Measurements from ENCODE around the gene ARHGAP10.
"Not testable (repeated sequence)": the region's sequence is repeated elsewhere in the genome, so short reads cannot be mapped to it uniquely, and the experiment has no call there.

Gene ARHGAP10

GRCh38 chr4:147793569-147794313, 61.9 kb downstream of the ARHGAP10 start:
- DNase-seq (ENCODE audit: low read depth): no peak

GRCh38 chr4:147794314-147794680, 62.4 kb downstream of the ARHGAP10 start:
- no peak for DNase-seq (ENCODE audit: low read depth)

DNA sequence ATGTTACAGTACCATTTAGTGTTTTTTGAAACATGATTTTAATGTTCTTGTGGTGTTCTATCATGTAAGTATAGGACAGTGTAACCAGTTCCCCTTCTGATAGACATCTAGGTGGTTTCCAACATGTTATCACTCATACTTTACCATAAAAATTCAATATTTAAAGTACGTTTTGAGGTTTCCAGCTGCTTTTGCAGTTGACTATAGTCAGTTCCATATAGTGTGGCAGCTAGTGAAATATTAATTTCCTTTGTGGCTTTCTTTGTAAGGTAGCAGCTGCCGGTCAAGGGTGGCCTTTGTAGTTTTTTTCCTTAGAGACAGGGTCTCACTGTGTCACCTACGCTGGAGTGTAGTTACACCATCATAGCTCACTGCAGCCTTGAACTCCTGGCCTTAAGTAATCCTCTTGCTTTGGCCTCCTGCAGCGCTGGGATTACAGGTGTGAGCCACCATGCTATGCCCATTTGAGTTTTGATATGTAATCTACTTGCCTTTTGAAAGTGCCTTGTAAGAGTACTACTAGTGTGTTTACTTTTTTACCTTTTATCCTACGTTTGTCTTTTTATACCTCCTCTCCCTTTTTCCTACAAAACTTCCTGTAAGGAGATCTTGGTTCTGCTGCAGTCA, 63.0 kb downstream of the ARHGAP10 start:
- no peak for DNase-seq (ENCODE audit: low read depth)

- not testable (repeated sequence) for DNase-seq (ENCODE audit: low read depth)
Observed at GRCh38 chr4:147799057-147799456, 67.2 kb downstream of the ARHGAP10 start.

- peak; percentile 15 for DNase-seq (ENCODE audit: low read depth)
Observed at GRCh38 chr4:147799986-147800555, 68.2 kb downstream of the ARHGAP10 start.

DNA sequence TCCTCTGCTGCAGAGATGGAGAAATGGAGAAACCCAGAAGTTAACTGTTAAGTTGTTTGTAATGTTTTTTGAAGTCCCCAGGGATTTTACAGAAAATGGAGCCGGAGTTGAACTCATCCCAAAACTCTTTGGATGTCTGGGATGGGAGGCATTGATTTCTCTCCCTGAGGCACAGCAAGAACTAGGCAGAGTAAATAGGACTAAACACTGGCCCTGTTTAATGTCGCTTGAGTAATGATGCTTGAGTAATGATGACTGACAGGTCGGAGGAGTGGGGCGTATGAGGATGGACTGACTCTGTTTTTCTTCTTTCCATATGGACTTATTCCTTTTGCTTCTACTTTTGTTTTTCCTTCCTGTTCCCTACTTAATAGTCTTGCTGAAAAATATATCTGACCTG, 69.9 kb downstream of the ARHGAP10 start:
- no peak for DNase-seq (ENCODE audit: low read depth)

DNA sequence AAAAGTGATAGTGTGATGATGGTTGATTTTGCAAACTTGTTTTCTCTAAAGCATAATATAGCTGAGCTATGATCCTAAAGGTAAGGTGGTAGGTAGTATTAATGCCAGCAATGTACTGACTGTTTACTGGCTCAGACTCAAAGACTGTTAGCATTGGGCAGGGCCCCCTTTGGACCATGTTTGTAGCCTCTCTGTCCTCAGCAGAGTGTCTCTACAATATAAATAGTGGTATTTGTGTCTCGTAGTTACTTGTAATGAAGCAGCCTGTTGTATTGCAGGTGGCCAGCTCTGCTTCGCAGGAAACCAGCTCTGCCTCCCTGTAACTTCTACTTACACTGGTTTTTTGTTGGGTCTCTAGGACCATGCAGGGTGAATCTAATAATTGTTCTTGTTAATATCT, 70.5 kb downstream of the ARHGAP10 start:
- DNase-seq (ENCODE audit: low read depth): no peak

DNA sequence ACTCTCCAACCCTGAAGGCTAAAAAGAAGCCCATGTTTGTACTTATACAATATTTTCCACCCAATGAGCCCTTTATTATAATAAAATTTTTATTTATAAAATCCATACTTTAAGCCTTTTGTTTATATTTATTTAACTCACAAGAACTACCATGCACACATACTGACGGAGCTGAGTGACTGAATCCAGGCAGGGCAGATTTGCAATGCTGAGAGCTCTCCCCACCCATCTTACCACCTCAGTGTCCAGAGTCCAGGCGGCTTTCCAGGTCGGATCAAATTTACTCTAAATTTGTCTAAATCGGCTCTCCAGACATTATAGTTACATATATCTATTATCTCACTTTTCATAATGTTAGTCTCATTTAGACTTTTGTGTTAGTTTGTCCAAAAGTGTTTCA, 74.1 kb downstream of the ARHGAP10 start:
- no peak for DNase-seq (ENCODE audit: low read depth)

GRCh38 chr4:147808447-147808846, 76.6 kb downstream of the ARHGAP10 start:
- DNase-seq (ENCODE audit: low read depth): no peak

DNA sequence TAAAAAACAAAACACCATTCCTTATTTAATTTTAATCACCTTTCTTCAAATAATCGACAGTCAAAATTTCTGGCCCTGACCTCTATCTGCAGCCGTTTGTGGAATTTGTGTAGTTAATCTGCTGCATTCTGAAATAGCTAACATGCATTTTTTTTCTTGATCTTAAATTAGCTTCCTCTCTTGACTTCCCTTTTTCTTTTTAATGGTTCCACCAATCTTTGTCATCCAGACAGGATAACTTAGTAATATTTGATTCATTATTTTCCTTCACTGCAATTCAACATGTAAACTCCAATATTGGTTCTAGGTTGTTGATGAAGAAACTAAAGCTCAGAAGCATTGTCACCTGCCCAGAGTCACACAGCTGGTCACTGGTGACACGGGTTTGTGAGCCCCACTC, 77.3 kb downstream of the ARHGAP10 start:
- DNase-seq (ENCODE audit: low read depth): no peak

GRCh38 chr4:147811878-147812277, 80.0 kb downstream of the ARHGAP10 start:
- no peak for DNase-seq (ENCODE audit: low read depth)

DNA sequence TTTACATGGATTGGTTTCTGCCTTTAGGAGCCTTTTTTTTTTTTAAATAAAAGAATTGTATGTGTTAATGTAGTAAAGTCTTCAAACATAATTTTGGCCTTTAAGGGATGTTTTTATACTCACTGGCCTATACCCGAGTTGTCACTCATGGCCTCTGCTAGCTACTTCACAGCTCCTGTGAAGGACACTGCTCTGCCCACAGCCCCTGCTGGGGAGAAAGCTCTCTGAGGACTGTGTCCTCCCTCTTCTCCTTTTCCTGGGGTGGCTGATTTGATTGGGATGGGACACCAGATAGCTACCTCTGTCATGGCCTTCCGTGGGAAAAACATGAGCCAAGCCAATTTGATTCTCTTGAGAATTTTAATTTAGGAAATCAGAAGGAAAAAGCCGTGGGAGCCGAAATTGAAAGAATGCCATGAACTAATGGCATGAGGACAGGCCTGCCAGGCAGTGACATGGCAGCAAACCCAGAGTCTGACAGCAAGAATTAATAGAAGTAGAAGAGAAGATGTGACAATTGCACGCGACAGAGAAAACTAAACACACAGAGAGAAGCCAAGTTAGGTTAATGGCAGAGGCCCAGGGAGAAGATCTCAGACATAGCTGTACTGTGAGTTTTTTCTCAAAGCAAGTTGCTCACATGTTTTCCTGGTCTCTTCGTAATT, 81.4 kb downstream of the ARHGAP10 start:
- DNase-seq (ENCODE audit: low read depth): no peak

DNA sequence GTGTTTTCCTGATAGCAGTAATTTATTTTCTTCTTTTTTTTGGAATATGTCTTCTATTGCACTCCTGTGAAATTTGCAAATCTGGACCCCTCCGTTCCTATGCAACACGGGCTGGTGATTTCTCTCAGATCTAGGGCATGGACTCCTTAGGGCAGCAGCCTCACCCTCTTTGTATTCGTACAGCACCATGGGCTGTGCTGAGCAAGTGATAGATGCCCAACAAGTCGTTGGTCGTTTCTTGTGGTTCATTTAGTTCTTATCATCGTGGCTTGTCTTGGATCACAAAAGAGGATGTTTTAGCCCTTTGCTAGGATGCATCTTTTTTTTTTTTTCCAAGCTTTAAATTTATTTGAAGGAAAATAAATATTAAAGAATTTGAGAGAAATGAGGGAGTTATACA, 82.1 kb downstream of the ARHGAP10 start:
- DNase-seq (ENCODE audit: low read depth): no peak

DNA sequence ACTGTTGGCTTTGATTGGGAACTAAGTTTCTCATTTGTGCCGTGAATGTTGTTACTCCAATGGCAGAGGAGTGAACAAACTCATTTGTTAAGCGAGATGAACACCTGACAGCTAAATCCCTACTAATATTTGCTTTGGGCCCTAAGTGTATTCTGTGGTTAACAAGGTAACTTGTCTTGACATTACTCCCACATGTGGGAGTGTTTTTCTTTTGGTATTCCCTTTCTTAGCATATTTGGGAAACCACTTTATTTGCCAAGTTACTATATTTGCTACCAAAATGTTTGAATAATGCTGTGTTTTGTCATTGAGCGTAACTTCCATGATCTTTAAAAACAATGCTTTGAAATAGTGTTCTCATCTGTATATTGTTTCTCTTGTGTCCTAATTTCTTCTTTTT, 82.5 kb downstream of the ARHGAP10 start:
- DNase-seq (ENCODE audit: low read depth): no peak

DNA sequence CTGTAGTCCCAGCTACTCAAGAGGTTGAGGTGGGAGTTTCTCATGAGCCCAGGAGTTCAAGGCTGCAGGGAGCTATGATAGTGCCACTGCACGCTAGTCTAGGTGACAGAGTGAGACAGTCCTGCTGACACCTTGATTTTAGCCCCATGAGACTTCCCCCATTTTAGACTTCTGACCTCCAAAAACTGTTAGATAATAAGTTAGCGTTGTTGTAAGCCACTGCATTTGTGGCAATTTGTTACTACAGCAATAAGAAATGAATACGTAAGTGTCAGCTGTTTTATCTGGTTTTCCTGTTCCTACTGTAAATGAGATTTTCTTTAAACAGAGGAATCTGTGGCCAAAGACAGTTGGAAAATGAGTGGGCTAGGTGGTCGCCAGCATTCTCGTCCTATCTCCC, 83.9 kb downstream of the ARHGAP10 start:
- DNase-seq (ENCODE audit: low read depth): no peak

DNA sequence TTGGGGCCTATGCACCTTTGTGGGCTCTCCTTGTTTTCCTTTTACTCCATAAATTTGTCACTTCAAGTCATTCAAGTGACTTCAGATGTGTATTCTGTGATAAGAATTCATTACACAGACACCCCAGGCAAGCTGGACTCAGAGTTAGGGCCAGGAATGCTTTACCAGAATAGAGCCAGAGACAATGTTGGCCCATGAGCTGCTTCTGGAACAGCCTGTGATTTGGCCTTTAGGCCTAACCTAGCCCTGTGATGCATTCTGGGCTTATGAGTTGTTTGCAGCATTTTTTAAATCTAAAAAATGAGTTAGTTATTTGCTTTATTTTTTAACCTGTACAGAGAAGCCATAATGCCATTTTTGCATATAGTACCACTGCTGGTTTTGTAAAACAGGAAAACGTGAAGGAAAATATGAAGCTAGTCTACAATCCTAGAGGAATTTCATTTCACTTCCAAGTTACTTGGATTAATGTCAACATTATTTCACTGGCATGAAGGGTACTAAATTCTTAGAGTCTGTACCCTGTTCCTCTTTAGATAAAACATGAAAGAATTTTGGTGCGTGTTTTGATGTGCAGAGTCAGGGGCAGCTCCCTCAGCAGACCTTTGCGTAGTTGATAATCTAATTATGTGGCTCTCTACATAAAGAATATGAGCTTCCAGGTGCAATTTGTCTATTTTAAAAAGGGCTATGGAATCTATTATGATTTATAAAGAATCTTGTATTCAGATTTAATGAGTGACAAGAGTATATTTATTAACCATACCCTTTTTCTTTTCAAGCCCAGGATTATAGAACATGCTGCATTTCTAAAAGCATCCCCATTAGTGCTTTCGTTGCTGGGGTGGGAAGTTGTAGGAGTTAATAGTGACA, 84.7 kb downstream of the ARHGAP10 start:
- no peak for DNase-seq (ENCODE audit: low read depth)

- no peak for DNase-seq (ENCODE audit: low read depth)
Observed at GRCh38 chr4:147820975-147821374, 89.1 kb downstream of the ARHGAP10 start.

- no peak for DNase-seq (ENCODE audit: low read depth)
Observed at GRCh38 chr4:147821555-147821954, 89.7 kb downstream of the ARHGAP10 start.

DNA sequence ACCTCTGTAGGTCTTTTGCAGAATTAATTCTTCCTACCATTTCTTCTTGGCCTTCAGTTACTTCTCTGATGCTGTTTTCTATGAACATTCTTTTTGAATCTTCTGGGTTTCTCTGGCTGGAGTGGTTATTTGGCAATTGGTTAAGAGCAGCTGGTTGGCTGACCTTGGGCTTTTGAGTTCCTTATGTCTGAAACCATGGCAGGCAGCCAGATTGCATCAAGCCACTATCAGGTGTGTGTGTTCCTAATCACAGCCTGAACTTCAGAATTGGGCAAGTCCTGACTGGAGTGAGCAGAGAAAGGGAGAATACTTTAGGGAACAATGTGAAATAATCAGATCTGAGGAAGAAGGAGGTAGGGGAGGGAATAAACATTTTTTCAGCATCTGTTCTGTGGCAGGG, 90.2 kb downstream of the ARHGAP10 start:
- DNase-seq (ENCODE audit: low read depth): no peak

GRCh38 chr4:147823130-147823529, 91.2 kb downstream of the ARHGAP10 start:
- no peak for DNase-seq (ENCODE audit: low read depth)

DNA sequence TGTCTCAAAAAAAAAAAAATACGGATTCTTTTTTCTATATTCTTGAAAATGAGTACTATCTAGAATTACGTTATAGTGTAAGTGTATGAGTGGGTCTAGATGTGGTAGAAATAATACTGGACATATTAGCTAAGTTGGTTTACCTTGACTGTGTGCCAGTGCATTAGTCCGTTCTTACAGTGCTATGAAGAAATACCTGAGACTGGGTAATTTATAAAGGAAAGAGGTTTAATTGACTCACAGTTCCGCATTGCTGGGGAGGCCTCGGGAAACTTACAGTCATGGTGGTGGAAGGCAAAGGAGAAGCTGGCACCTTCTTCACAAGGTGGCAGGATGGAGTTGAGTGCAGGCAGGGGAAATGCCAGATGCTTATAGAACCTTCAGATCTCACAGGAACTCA, 92.4 kb downstream of the ARHGAP10 start:
- DNase-seq (ENCODE audit: low read depth): no peak

DNA sequence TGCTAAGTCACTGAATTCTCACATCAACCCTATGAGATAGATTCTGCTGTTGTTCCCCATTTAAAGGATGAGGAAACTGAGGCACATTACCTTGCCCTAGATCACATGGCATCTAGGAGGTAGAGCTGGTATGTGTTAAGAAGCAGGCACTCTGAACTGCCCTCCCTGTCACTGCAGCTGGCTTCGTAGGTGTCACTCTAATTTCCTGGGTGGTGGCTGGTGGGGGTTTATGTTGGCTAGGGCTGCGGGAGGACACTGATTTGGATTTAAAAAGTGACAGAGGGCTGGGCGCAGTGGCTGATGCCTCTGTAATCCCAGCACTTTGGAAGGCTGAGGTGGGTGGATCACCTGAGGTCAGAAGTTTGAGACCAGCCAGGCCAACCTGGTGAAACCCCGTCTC, 93.0 kb downstream of the ARHGAP10 start:
- no peak for DNase-seq (ENCODE audit: low read depth)
